T-cell (primary cell): ENCODE measurements around the gene CR1. TPM values are rescaled to one million over a fixed set of nuclear protein-coding genes. Genes with fewer than 3 reads are reported as not detected.

ENCODE experiments used
- total RNA-seq, 35 experiments: library from RNA in 6 of 35; stranded (reverse) in 6 of 35; fragments of 120-200 nt in 1 of 35; gene quantifications; one replicate each; pipeline versions ENCODE4 v1.2.1 to v1.2.4 and lab custom pipeline; 2013 to 2026

CR1 gene
- total RNA-seq, 5 donors from 2014 or later (not counting 1 experiment from before 2014, with no cell fraction given), result 2.8 to 11.7 (median 8.8) TPM

Other genes starting within 250 kb of the CR1 start
- gene CD55, start 174.5 kb upstream of the CR1 start, total RNA-seq, result 100 to 1,000 TPM in 3 of 5 donors, 10 to 100 TPM in 2; 86.2 to 218 (median 117) TPM
- gene CR2, start 41.8 kb upstream of the CR1 start, total RNA-seq, result 1 to 10 TPM; 1.4 to 4.6 (median 2.1) TPM
- under 1 TPM in 2 of 5 donors, not detected in 3; 0.20 to 0.37 TPM for gene CR1L, start 149.0 kb downstream of the CR1 start, total RNA-seq